NCI-H2227 treated with DMSO at 0.1 percent for 48 hours (cell line): ENCODE measurements around the gene BIRC6.

Experiments
- DNase-seq: peaks from one replicate; lab custom pipeline; 2025; lab: John Stamatoyannopoulos, UW

Gene BIRC6

GRCh38 chr2:32376756-32377155, 19.9 kb downstream of the BIRC6 start:
- no peak for DNase-seq

- DNase-seq: no peak
These were observed 21.1 kb downstream of the BIRC6 start for GRCh38 chr2:32377928-32378327.

- no peak for DNase-seq
These were observed 22.5 kb downstream of the BIRC6 start for GRCh38 chr2:32379352-32379751.

DNA sequence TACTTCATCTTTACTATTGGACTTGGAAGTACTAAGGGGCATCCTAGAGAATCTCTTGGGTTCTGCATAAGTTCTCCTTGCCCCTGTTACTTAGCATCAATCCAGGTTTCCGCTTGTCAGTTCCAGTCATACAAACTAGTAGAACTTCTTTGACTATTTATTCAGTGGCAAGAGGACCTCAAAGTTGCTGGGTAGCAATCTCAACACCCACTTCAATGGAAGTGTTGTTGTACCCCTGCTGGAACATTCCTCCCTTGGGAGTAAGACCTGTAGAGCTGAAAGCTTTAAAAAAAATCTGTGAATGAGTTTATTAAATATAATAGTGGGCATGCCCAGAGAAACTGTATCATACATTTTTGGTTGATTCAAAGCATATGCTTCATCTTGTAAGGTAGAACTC, 27.0 kb downstream of the BIRC6 start:
- no peak for DNase-seq

DNA sequence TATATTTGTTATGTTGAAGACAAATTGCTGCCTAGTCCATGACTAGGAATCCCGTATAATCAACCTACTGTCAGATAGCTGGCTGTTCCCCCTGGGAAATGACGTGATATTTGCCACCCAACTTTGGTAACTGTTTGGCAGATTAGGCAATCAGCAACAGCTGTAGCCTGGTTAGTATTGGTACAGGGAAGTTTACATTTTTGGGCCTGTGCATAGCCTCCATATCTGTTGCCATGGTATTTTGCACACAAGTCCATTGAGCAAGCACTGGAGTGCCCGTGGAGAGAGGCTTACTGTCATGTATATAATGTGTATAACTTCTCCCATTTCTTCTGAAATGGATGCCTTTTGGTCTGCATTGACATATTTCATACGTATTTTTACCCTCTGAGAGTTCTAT, 27.7 kb downstream of the BIRC6 start:
- DNase-seq: no peak

GRCh38 chr2:32386739-32387138, 29.9 kb downstream of the BIRC6 start:
- DNase-seq: no peak

DNA sequence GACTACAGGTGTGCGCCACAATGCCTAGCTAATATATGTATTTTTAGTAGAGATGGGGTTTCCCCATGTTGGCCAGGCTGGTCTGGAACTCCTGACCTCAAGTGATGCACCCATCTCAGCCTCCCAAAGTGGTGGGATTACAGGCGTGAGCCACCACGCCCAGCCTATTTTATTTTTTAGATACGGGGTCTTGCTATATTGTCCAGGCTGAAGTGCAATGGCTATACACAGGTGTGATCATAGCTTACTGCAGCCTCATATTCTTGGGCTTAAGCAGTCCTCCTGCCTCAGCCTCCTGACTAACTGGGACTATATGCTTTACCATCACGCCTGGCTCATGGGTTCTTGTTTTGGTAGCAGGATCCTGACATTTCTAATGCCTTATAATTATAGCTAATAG, 42.4 kb downstream of the BIRC6 start:
- DNase-seq: no peak

DNA sequence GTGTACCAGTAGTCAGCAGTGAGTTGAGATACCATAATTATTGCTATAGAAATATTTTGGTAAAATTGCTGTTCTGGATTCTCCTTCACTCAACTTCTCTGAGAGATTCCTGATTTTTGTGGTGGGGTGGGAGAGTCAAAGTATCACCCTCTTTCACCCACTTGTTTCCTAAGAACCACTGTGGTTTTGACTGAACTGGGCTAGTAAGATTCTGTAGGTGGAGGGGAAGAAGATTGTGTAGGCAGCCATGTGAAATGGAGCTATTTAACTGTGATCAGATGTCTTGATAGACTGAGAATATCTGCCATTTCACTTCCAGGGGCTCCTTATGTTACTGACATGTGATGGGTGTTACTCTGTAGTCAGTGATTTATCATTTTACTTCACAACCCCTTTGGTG, 45.3 kb downstream of the BIRC6 start:
- DNase-seq: no peak

DNA sequence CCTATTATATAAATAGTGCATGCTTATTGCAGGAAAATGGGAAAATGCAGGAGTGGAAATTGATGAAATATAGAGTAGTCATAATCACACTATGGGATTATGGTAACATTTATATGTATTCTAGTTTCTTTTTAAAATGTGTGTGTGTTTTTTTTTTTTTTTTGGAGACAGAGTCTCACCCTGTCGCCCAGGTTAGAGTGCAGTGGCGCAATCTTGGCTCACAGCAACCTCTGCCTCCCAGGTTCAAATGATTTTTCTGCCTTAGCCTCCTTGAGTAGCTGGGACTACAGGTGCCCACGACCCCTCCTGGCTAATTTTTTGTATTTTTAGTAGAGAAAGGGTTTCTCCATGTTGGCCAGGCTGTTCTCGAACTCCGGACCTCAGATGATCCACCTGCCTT, 47.0 kb downstream of the BIRC6 start:
- no peak for DNase-seq

GRCh38 chr2:32404691-32405090, 47.9 kb downstream of the BIRC6 start:
- no peak for DNase-seq

DNA sequence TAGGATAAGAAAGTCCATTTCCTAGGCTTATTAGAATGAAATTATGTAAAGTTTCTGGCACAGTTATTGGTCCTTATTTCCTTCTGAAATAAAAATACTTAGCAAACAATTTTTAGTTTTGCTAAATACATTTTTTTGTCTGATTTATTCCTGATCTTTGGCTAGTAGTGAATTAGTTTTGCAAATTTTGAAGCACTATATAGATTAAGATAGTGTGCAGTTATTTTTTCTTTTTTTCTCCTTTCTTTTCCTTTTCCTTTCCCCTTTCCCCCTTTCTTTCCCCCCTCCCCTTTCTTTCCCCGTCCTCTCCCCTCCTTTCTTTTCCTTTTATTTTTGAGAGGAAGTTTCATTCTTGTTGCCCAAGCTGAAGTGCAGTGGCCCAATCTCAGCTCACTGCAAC, 59.7 kb downstream of the BIRC6 start:
- DNase-seq: no peak

DNA sequence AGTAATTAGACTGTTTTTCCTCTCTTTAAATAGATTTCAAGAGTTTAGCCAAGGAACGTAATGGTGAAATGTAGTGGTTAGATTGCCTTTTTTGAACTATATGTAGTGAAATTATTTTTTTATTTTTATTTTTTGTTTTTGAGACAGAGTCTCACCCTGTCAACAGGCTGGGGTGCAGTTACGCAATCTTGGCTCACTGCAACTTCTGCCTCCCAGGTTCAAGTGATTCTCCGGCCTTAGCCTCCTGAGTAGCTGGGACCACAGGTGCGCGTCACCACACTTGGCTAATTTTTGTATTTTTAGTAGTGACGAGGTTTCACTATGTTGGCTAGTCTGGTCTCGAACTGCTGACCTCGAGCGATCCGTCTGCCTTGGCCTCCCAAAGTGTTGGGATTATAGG, 60.8 kb downstream of the BIRC6 start:
- no peak for DNase-seq

- DNase-seq: no peak
These were observed 62.0 kb downstream of the BIRC6 start for GRCh38 chr2:32418778-32419177.

DNA sequence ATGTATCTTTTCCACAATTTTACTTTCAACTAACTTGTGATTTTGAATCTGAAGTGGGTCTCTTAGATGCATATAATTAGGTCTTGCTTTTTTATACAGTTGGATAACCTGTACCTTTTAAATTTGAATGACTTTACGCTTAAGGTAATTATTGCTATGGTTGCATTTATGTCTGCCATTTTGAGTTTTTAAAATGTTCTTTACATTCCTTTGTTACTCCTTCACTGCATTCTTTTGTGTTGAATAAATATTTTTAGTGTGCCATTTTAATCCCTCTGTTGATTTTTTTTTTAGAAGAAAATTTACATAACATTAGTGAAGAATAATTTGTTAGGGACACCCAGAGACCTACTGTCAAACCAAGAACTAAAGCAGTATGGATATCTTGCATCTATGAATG, 65.3 kb downstream of the BIRC6 start:
- DNase-seq: no peak

- no peak for DNase-seq
These were observed 66.7 kb downstream of the BIRC6 start for GRCh38 chr2:32423536-32423935.

DNA sequence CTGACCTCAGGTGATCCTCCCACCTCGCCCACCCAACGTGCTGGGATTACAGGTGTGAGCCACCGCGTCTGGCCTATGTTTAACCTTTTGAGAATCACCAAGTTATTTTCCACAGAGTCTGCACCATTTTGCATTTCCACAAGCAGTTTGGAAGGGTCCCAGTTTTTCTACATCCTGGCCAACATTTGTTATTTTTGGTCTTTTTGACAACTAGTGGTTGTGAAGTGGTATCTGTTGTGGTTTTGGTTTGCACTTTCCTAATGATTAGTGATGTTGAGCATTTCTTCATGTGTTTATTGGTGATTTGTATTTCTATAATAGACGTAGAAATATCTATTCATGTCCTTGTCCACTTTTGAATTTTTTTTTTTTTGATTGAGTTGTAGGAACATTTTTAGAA, 67.9 kb downstream of the BIRC6 start:
- DNase-seq: no peak

- DNase-seq: no peak
These were observed 68.9 kb downstream of the BIRC6 start for GRCh38 chr2:32425719-32426141.

DNA sequence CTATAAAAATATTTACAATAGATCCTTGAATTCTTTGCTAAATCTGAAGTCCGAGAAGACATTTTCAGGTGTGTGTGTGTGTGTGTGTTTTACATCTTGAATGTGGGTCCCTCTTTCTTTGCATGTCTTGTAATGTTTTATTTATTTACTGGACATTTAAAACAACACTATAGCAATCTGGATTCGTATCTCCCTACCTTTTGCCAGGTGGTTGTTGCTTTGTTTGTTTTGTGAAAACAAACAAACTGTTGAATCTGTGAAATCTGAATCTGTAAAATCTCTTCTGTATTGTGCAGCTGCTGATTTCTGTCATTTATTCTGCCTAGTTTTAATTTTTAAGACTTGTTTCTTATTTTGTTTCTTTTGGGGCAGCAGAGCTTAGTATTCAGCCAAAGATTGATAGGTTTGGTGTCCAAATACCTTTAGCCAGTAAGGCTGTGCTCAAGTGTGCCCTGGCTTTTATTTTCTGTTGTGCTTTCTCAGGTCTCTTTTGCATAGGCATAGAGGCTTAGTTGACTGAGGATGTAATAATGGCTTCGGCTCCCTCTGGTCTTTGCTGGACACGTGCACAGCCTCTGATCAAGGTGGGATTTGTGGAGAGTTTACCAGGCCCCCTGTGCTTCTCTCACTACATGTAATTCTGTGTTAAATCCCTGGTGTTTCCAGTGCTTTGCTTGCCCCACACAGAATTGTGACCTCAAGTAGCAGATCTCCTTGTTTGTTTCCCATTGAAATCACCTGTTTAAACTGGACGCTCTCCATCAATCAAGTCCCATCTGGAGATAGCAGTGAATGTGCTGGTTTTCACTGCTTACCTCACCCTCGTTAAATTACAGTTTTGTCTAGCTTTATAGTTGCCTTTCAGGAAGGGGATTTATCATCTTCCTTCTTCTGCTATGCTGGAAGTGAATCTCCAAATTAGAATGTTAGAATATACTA, 71.1 kb downstream of the BIRC6 start:
- peak; percentile 48 for DNase-seq

DNA sequence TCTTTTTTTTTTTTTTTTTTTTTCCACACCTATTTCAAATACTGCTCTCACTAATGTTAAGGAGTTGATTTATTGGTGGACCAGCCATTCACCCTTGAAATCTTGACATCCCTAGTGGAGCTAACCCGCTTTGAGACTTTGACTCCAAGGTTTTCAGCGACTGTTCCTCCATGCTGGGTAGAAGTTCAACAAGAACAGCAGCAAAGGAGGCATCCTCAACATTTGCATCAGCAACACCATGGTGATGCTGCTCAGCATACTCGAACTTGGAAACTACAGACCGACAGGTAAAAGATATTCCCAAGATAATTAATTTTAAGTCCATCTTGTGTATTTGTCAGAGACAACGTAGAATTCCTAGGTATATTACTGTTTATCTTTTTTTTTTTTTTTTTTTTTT, 74.0 kb downstream of the BIRC6 start:
- DNase-seq: no peak

GRCh38 chr2:32436150-32436549, 79.3 kb downstream of the BIRC6 start:
- DNase-seq: no peak

DNA sequence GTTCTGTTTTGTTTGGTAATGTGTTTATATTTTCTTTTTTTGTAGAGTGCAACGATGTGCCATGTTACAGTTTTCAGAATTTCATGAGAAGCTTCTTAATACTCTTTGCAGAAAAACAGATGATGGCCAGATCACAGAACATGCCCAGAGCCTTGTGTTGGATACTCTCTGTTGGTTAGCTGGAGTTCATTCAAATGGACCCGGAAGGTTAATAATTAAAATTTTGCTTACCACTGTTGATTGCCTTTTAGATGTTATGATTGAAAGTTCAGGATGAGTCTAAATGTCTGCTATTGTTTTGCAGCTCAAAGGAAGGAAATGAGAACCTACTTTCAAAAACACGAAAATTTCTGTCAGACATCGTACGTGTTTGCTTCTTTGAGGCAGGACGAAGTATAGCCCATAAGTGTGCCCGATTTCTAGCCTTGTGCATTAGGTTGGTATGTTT, 85.2 kb downstream of the BIRC6 start:
- no peak for DNase-seq

- no peak for DNase-seq
These were observed 89.5 kb downstream of the BIRC6 start for GRCh38 chr2:32446369-32446768.

GRCh38 chr2:32450851-32451250, 94.0 kb downstream of the BIRC6 start:
- DNase-seq: no peak
